Ishikawa (cell line): ENCODE data around the gene CTNND1.

Source experiments
- EP300 ChIP-seq: IDR thresholded peaks from 2 replicates; pipeline ENCODE4 v1.6.1; 2012; ENCODE audit warnings: borderline replicate concordance
- MAX ChIP-seq: IDR thresholded peaks from 2 replicates; pipeline ENCODE4 v1.6.1; 2012
- TAF1 ChIP-seq: IDR thresholded peaks from 2 replicates; pipeline ENCODE4 v1.6.1; 2012; ENCODE audit warnings: low read depth, mild to moderate bottlenecking
- YY1 ChIP-seq: IDR thresholded peaks from 2 replicates; pipeline ENCODE4 v1.6.1; 2012; ENCODE audit warnings: low read depth

- TF ChIP-seq EP300 (no peak), TAF1 (no peak), YY1 (no peak), MAX (no peak)
These were observed 106.9 kb downstream of the CTNND1 start for GRCh38 chr11:57868491-57868890.
